HepG2 (cell line): ENCODE measurements around the gene BCL2. TPM values are rescaled to one million over a fixed set of nuclear protein-coding genes. Genes with fewer than 3 reads are reported as not detected.

Source experiments
- ATAC-seq: fragments of 200-7000 bp; cut with Tn5 transposase; 3 replicates; pipeline ENCODE4 v1.9.1; 2020; ENCODE audit warnings: mild to moderate bottlenecking, moderate library complexity
- BruUV-seq: library from RNA; stranded (reverse); fragments of 400-500 nt; replicated peaks from 2 replicates; lab custom pipeline; 2021; lab: Mats Ljungman, UMichigan
- CTCF ChIA-PET: fragments of 300-600 bp; formaldehyde crosslinking; extraction: SDS; loops from one replicate; lab custom pipeline; 2021; ENCODE audit warnings: low total read pairs, inconsistent platforms, low intra/inter-chr PET ratio; lab: Yijun Ruan, JAX
- POLR2A ChIA-PET: fragments of 350-600 bp; sonication (Branson Sonifier 250); formaldehyde crosslinking; loops from one replicate; lab custom pipeline; 2020; ENCODE audit warnings: antibody characterized with exemption, inconsistent platforms; lab: Yijun Ruan, JAX
- DNase-seq: peaks from one replicate; pipeline ENCODE4 v3.0.0-alpha.2; 2015; ENCODE audit warnings: low spot score
- FAIRE-seq: peaks from 3 replicates; lab custom pipeline; 2011; peaks lifted over from hg19 to GRCh38; lab: Jason Lieb, UNC
- H2AFZ ChIP-seq: one replicate; pipeline ENCODE4 v1.6.1; 2011; ENCODE audit warnings: low read length, inconsistent platforms
- H3K27ac ChIP-seq: fragments of 300-600 bp; 3 replicates; pipeline ENCODE4 v1.8.0; 2011; ENCODE audit warnings: mixed run types, mild to moderate bottlenecking, mixed read lengths, low read length, inconsistent platforms; ENCODE audit not compliant: insufficient read depth; ENCODE audit errors: extremely low read length
- H3K27me3 ChIP-seq, 2 experiments: fragments of 200-600 bp in 1 of 2; 2 replicates in 1 of 2; 3 replicates in 1 of 2; pipeline versions ENCODE4 v1.6.0 to v1.8.0; 2011; ENCODE audit warnings: low read length in 2 of 2, mild to moderate bottlenecking in 2 of 2, moderate library complexity in 2 of 2, inconsistent platforms in 1 of 2; ENCODE audit not compliant: insufficient read depth in 2 of 2, control insufficient read depth in 1 of 2
- H3K36me3 ChIP-seq, 2 experiments: fragments of 200-600 bp in 1 of 2; replicated peaks in 1 of 2; 2 replicates in 1 of 2; 3 replicates in 1 of 2; pipeline versions ENCODE4 v1.5.1 to v1.8.0; 2011; ENCODE audit warnings: low read length in 2 of 2, inconsistent platforms in 1 of 2; ENCODE audit not compliant: insufficient read depth in 2 of 2, control insufficient read depth in 1 of 2
- H3K4me1 ChIP-seq: 2 replicates; pipeline ENCODE4 v1.5.1; 2012; ENCODE audit warnings: low read length, inconsistent platforms; ENCODE audit not compliant: insufficient read depth
- H3K4me2 ChIP-seq: 2 replicates; pipeline ENCODE4 v1.6.0; 2011; ENCODE audit warnings: low read depth, low read length, inconsistent platforms
- H3K4me3 ChIP-seq, 3 experiments: fragments of 200-600 bp in 1 of 3; sonication (generic), shearing (Covaris generic) in 1 of 3; replicated peaks in 1 of 3; 2 replicates each; pipeline ENCODE4 v1.5.1; 2011 to 2016; ENCODE audit warnings: low read length in 3 of 3, inconsistent platforms in 2 of 3, low read depth in 2 of 3, mild to moderate bottlenecking in 2 of 3, control low read depth in 1 of 3, mixed read lengths in 1 of 3; ENCODE audit not compliant: insufficient read depth in 1 of 3
- H3K79me2 ChIP-seq: one replicate; pipeline ENCODE4 v1.6.1; 2011; ENCODE audit warnings: low read length, inconsistent platforms; ENCODE audit not compliant: insufficient read depth
- H3K9ac ChIP-seq: 2 replicates; pipeline ENCODE4 v1.6.0; 2011; ENCODE audit warnings: mild to moderate bottlenecking, low read depth, low read length, inconsistent platforms; ENCODE audit not compliant: insufficient read depth
- H3K9me3 ChIP-seq: 2 replicates; pipeline ENCODE4 v1.5.1; 2012; ENCODE audit warnings: mild to moderate bottlenecking, low read length
- H4K20me1 ChIP-seq: 2 replicates; pipeline ENCODE4 v1.6.0; 2011; ENCODE audit warnings: inconsistent platforms, mild to moderate bottlenecking, low read length, moderate library complexity; ENCODE audit not compliant: insufficient read depth
- GPBP1L1 ChIP-seq: sonication (generic); formaldehyde crosslinking; IDR thresholded peaks from 2 replicates; pipeline ENCODE4 v1.5.0; 2020; ENCODE audit warnings: mild to moderate bottlenecking, missing genetic modification reagents
- IKZF4 ChIP-seq: sonication (generic); formaldehyde crosslinking; IDR thresholded peaks from 2 replicates; pipeline ENCODE4 v1.5.1; 2020; ENCODE audit warnings: borderline replicate concordance, mild to moderate bottlenecking, low read depth, missing genetic modification reagents; ENCODE audit errors: not compliant biosample characterization
- SP2 ChIP-seq: sonication (generic); formaldehyde crosslinking; IDR thresholded peaks from 2 replicates; pipeline ENCODE4 v1.5.1; 2020; ENCODE audit warnings: mild to moderate bottlenecking, missing genetic modification reagents
- TAF15 ChIP-seq: fragments of 200-400 bp; formaldehyde crosslinking; IDR thresholded peaks from one replicate; pipeline ENCODE4 v1.6.1; 2018; ENCODE audit warnings: mild to moderate bottlenecking, low read depth, low read length; ENCODE audit not compliant: poor library complexity, severe bottlenecking
- ZNF253 ChIP-seq: sonication (generic); formaldehyde crosslinking; IDR thresholded peaks from 2 replicates; pipeline ENCODE4 v1.8.0; 2022; ENCODE audit warnings: mild to moderate bottlenecking, missing genetic modification reagents, borderline replicate concordance
- ZNF34 ChIP-seq: sonication (generic); formaldehyde crosslinking; IDR thresholded peaks from 2 replicates; pipeline ENCODE4 v1.4.0; 2020; ENCODE audit warnings: mild to moderate bottlenecking, missing genetic modification reagents, borderline replicate concordance
- WGBS: methylation state at CpG from one replicate; pipeline ENCODE4 v1.1.6; 2017; ENCODE audit warnings: low lambda C conversion rate; 5-methylcytosine and 5-hydroxymethylcytosine counted together
- in situ Hi-C: cut with HindIII; loops from 2 replicates; pipeline ENCODE4 v1.10.0; 2017; ENCODE audit warnings: low pct_unique_long_range_greater_than_20kb; ENCODE audit not compliant: extremely low pct_ligation_motif_present
- intact Hi-C: fragments of 100-400 bp; cut with micrococcal nuclease; formaldehyde crosslinking; loops from one replicate; pipeline ENCODE4 v1.10.0; 2022; ENCODE audit not compliant: unreplicated experiment
- polyA plus RNA-seq, 8 experiments: library from polyadenylated mRNA; depleted of rRNA in 3 of 8; stranded (reverse) in 7 of 8; unstranded in 1 of 8; fragments of >200 nt; fragmentation: Illumina TruSeq in 4 of 8; extraction: Trizol in 4 of 8; gene quantifications; 2 replicates each; pipeline versions ENCODE4 v1.2.1 to v1.2.3, GENCODE V29; 2011 to 2016; ENCODE audit warnings: low read depth in 4 of 8, missing spikeins in 1 of 8, mixed read lengths in 1 of 8; ENCODE audit not compliant: insufficient read depth in 1 of 8
- total RNA-seq, 5 experiments: library from RNA; depleted of rRNA; stranded (reverse); fragments of >200 nt; fragmentation: Illumina TruSeq; extraction: Trizol; gene quantifications; 2 replicates each; pipeline ENCODE4 v1.2.3, GENCODE V29; 2016; ENCODE audit warnings: low read depth in 1 of 5

Gene BCL2
- total and polyA plus RNA-seq, 2 of the 13 experiments (the other 11 are each of a cell fraction or from before 2014, with no cell fraction given) = 0.07 to 0.53 TPM

GRCh38 chr18:63302636-63303405 lies 16.7 kb downstream of the BCL2 start:
- H3K9ac ChIP-seq = no peak overlapping the region
- no peak overlapping the region for H3K27ac ChIP-seq
- in situ Hi-C loops = no loop called here
- ATAC-seq (no peak), DNase-seq (no peak), FAIRE-seq (no peak)
- POLR2A ChIA-PET = no interaction called here
- H3K36me3 ChIP-seq = no peaks in the 10 kb centered on the region
- no peak for TF ChIP-seq ZNF253
- H2AFZ ChIP-seq = no peak overlapping the region
- no TSS peak for BruUV-seq
- intact Hi-C loops = no loop called here
- H3K79me2 ChIP-seq = no peaks in the 10 kb centered on the region
- WGBS = 7% methylated on average over 5 of the region's 5 CpGs
- H3K9me3 ChIP-seq = no peaks in the 10 kb centered on the region
- peaks cover 0 to 13% of the 10 kb centered on the region in 2 experiments; a peak in 2 of 5 replicates for H3K27me3 ChIP-seq
- H3K4me1 ChIP-seq = no peaks in the 10 kb centered on the region
- H3K4me2 ChIP-seq = no peak overlapping the region
- no peak overlapping the region for H3K4me3 ChIP-seq
- H4K20me1 ChIP-seq = no peaks in the 10 kb centered on the region
- CTCF ChIA-PET = no interaction called here

GRCh38 chr18:63302220-63302619 lies 17.3 kb downstream of the BCL2 start:
- BruUV-seq = no TSS peak
- TF ChIP-seq ZNF34 (no peak), IKZF4 (CRISPR knock-in tag) (no peak), SP2 (CRISPR knock-in tag) (no peak), TAF15 (no peak), GPBP1L1 (CRISPR knock-in tag) (no peak)
- H3K4me1 ChIP-seq = no peaks in the 10 kb centered on the region
- H3K27me3 ChIP-seq = peaks cover 0 to 11% of the 10 kb centered on the region in 2 experiments; a peak in 1 of 5 replicates
- ATAC-seq (no peak), DNase-seq (no peak), FAIRE-seq (no peak)
- in situ Hi-C loops (no loop called here), intact Hi-C loops (no loop called here)
- H3K4me2 ChIP-seq = no peak overlapping the region
- no peaks in the 10 kb centered on the region for H3K36me3 ChIP-seq
- 17% methylated on average over 4 of the region's 4 CpGs for WGBS
- no peaks in the 10 kb centered on the region for H4K20me1 ChIP-seq
- no peak overlapping the region for H3K9ac ChIP-seq
- CTCF ChIA-PET = no interaction called here
- no peak overlapping the region for H3K27ac ChIP-seq
- no peak overlapping the region for H3K4me3 ChIP-seq
- no peak overlapping the region for H2AFZ ChIP-seq
- H3K9me3 ChIP-seq = no peaks in the 10 kb centered on the region
- POLR2A ChIA-PET = no interaction called here
- no peaks in the 10 kb centered on the region for H3K79me2 ChIP-seq
